ENCODE measurements around the gene USP1.

- TF ChIP-seq CTCF (IDR thresholded peaks at IDR 0.05; ENCODE audit: low read depth, low read length, missing input control) (no peak), EGR1 (IDR thresholded peaks at IDR 0.05; ENCODE audit: low read depth in 2 of 2) (no peak), TAF1 (conservative IDR thresholded peaks at IDR 0.05) (no peak), RAD21 (IDR thresholded peaks at IDR 0.05) (no peak), MAX (IDR thresholded peaks at IDR 0.05) (no peak), GABPA (IDR thresholded peaks at IDR 0.05 in 1 of 2, conservative IDR thresholded peaks at IDR 0.05 in 1 of 2) (no peak), FOXA1 (IDR thresholded peaks at IDR 0.05) (no peak), SP1 (IDR thresholded peaks at IDR 0.05) (no peak), ZBTB33 (IDR thresholded peaks at IDR 0.05) (no peak), HNF4A (conservative IDR thresholded peaks at IDR 0.05) (no peak), YY1 (IDR thresholded peaks at IDR 0.05) (no peak), JUND (IDR thresholded peaks at IDR 0.05) (no peak)
Observed at GRCh38 chr1:62417351-62417999, 19.4 kb upstream of the USP1 start.
